DMS53 treated with DMSO at 0.1 percent for 48 hours (cell line): ENCODE measurements around the gene PPP1R3C.
A peak's percentile ranks its signal among the peaks of the same experiment; 100 is the strongest.

ENCODE experiments used
- DNase-seq: peaks from one replicate; lab custom pipeline; 2025; ENCODE audit not compliant: unreplicated experiment; lab: John Stamatoyannopoulos, UW

Gene PPP1R3C

GRCh38 chr10:91602449-91602848, 30.4 kb downstream of the PPP1R3C start:
- no peak for DNase-seq

- no peak for DNase-seq
These were observed 31.7 kb downstream of the PPP1R3C start for GRCh38 chr10:91601212-91601611.

DNA sequence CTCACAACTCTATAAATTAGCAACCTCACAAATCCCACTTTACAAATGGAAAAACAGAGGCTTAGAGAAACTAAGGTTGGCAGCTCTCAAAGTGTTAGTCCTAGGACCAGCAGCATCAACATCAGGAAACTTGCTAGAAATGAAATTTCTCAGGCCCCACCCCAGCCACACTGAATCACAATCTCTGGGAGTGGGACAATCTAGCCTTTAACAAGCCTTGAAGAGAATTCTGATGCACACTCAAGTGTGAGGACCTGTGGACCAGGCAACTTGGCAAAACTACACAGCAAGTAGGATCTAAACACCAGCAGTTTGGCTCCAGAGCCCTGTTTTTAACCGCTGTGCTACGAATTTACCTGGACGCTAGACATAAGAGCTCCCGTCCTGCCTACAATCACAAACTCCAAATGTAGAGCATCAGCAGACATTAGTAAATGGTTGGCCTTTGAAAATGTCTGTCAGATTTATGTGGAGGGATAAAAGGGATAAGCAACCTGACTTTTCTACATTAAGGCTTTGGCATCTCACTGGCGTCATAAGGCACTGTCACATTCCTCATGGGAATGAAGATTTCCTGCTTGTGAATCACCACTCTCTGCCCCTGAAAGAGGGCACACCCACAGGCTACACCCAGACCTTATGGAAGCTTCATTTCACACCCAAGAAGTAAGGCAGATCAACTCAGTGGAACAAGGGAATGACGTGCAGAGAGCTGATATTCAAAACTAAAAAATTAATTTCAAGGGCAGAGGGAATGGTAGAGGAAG, 34.5 kb downstream of the PPP1R3C start:
- DNase-seq = no peak

DNA sequence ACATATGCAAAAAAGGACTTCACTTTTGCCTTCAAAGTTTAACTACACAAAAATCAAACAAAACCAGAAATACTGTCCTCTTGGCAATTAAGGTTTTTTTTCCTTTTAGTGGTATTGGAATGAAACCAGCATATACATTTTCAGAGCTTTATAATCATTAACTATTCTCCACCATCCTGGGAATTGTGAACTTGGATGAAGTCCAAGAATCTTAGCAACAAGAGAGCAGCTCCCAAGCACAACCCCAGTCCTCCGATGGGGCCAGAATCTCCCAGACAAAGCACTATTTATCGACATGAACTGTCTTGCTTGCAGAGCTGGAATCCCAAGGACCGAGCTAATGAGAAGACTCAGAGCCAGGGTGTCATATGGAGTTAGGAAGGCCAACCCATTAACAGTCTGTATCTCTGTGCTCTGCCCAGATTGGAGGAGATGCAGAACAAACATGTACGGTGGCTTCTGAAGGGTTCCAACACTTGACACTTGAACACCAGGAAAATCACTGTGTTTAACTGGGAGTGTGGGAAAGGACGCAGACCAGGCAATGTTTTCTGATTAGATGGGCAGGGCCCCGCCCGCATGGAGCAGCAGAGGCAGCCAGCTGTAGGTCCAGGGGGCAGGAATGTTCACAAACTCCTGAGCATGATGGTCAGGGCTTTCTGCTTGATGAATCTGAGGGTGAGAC, 35.5 kb downstream of the PPP1R3C start:
- DNase-seq = no peak

GRCh38 chr10:91596825-91597196, 36.1 kb downstream of the PPP1R3C start:
- no peak for DNase-seq

DNA sequence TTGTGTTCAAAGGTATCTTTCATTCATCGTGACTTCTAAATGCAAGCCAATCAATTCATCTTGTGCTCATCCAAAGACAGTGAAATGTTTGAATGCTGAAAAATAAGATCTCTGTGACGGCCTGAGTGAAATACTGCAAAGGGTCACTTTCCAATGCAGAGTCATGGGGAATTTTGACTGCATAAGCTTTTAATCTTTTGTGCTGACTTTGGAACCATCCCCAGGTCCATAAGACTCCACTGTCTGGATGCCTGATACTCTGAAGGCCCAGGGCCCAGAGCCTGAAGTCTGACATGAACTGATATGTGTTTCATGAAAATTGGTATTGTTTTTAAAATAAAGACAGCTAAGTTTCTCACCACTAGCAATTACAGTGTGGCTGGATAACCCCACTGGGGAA, 39.0 kb downstream of the PPP1R3C start:
- no peak for DNase-seq

DNA sequence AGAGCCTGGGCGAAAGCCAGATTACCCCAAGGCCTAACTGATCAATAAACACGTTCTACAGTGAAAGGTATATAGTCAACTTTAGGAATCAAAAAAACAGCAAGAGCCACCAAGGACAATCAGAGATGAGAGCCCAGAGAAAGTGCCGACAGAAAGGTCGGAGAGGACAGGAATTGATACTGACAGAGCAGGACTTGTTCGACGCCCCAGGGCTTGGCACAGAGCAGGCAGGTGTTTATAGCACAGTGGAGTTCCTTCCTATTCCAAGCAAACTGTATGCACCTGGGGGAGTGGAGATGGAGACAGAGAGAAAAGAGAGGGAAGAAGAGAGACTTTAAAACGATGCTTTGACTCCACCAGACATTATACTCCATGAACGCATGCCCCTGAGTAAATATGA, 39.5 kb downstream of the PPP1R3C start:
- DNase-seq = no peak

GRCh38 chr10:91592266-91592975, 40.5 kb downstream of the PPP1R3C start:
- DNase-seq = peak; percentile 54

GRCh38 chr10:91591797-91592174, 41.1 kb downstream of the PPP1R3C start:
- DNase-seq = no peak

GRCh38 chr10:91590904-91591796, 41.7 kb downstream of the PPP1R3C start:
- DNase-seq = no peak

- DNase-seq = no peak
These were observed 42.5 kb downstream of the PPP1R3C start for GRCh38 chr10:91590142-91590903.

- DNase-seq = no peak
These were observed 43.2 kb downstream of the PPP1R3C start for GRCh38 chr10:91589658-91590035.

DNA sequence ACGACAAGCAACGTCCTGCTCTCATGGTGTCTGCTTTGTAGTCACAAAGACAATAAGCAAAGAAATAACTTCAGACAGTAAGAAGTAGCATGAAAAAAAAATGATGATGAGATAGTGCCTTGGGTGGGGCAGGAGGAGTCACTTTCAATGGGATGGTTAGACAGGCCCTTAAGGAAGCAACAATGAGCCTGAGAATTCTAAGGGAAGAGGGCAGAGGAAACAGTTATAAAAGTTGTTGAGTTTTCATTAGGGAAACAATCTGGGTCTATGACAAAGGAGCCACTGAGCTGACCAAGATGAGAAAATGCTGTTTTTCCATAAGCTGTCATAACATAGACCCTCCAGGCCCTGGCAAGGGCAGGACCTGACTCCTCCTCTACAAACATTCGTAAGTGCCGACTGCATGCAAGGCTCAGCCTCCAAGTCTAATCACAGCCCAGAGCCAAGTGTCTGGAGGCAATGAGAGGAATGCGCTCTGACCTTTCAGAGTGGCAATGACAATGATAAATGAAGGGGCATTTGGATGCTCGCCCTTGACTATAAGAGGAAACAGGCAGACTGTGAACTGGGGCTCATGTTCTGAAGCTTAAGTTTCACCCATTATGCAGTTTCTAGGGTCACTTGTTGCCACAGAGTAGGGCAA, 43.7 kb downstream of the PPP1R3C start:
- no peak for DNase-seq

- DNase-seq = no peak
These were observed 44.9 kb downstream of the PPP1R3C start for GRCh38 chr10:91587710-91588638.

GRCh38 chr10:91582153-91582554, 50.7 kb downstream of the PPP1R3C start:
- no peak for DNase-seq

DNA sequence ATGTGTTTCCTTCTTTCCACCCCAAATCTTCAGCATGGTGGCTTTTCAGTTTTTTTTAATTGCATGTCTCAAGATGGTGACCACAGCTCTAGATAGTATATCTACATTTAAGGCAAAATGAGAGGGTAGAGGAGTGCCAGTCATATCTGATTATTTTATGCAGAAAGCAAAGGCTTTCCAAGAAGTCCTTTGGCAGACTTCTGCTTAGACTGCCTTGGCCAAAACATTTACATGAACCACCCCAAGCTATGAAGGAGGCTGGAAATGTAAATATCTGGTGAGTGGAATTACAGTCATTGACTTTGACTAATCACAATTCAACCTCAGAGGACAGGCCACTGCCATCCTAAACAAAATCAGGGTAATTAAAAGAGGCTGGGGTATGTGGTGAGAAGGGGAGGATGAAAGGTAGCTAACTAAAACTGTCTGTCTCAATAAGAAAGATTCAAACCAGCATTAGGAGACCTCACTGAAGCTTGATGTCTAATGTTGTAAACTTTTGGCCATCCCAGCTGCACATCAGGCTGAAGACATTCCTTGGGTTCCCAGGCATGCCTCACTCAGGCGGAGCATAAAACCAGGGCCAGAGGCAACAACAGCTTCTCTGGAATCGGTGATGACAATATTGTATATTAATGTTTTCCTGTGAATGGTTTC, 53.4 kb downstream of the PPP1R3C start:
- DNase-seq = no peak
